Psoas muscle (tissue), 8 donors: ENCODE results near the gene SULT6B1. TPM values are rescaled to one million over a fixed set of nuclear protein-coding genes. Genes with fewer than 3 reads are reported as not detected.
A peak's percentile ranks its signal among the peaks of the same experiment; 100 is the strongest.
"Not testable (repeated sequence)": the region's sequence is repeated elsewhere in the genome, so short reads cannot be mapped to it uniquely, and the experiment has no call there.

Source experiments
- ATAC-seq, 4 donors: fragments of 200-7000 bp; cut with Tn5 transposase; one replicate each; pipeline ENCODE4 v1.9.1; 2020; ENCODE audit warnings: moderate library complexity in 3 of 4, mild to moderate bottlenecking in 2 of 4
- DNase-seq, 2 donors: peaks; one replicate each; pipeline ENCODE4 v3.0.0-alpha.2; 2020
- H3K27ac ChIP-seq: fragments of 200-600 bp; one replicate; pipeline ENCODE4 v1.8.0; 2022
- H3K27me3 ChIP-seq, 3 donors: fragments of 200-600 bp in 1 of 3; one replicate each; pipeline versions ENCODE4 v1.6.1 to v1.8.0; 2013 to 2022; ENCODE audit warnings: low read length in 2 of 3, mild to moderate bottlenecking in 2 of 3, moderate library complexity in 1 of 3; ENCODE audit not compliant: insufficient read depth in 3 of 3
- H3K36me3 ChIP-seq, 2 donors: fragments of 200-600 bp in 1 of 2; one replicate each; pipeline versions ENCODE4 v1.6.1 to v1.8.0; 2013 to 2022; ENCODE audit warnings: low read depth in 1 of 2, mild to moderate bottlenecking in 1 of 2, moderate library complexity in 1 of 2; ENCODE audit not compliant: insufficient read depth in 1 of 2
- H3K4me1 ChIP-seq: fragments of 200-600 bp; one replicate; pipeline ENCODE4 v1.8.0; 2022
- H3K4me3 ChIP-seq: fragments of 200-600 bp; one replicate; pipeline ENCODE4 v1.8.0; 2022; ENCODE audit warnings: mild to moderate bottlenecking
- H3K9me3 ChIP-seq: fragments of 200-600 bp; one replicate; pipeline ENCODE4 v1.8.0; 2022
- WGBS, 3 donors: extraction: QIAGEN DNeasy Blood & Tissue Kit; methylation state at CpG; one replicate each; pipeline versions ENCODE4 v1.1.6 to v1.1.7; 2013; 5-methylcytosine and 5-hydroxymethylcytosine counted together
- intact Hi-C, 2 donors: fragments of 100-400 bp; cut with DNase I; formaldehyde crosslinking; loops; one replicate each; pipeline versions ENCODE4 v1.11.0 to v1.14.2; 2022
- polyA plus RNA-seq, 3 donors: library from polyadenylated mRNA; stranded (reverse); fragments of 200-250 nt; gene quantifications; one replicate each; pipeline ENCODE4 v1.2.3, GENCODE V29; 2013
- total RNA-seq, 4 donors: library from RNA; stranded (reverse); fragmentation: NEBNext Ultra II Directional in 2 of 4; extraction: Animal tissue kit (Norgen Biotek cat#: 25700) in 2 of 4; gene quantifications; one replicate each; pipeline versions ENCODE4 v1.2.1 to v1.2.4, GENCODE V29; 2021 to 2023
- TF ChIP-seq, protein P1 (sequence below): fragments of 200-600 bp; IDR thresholded peaks from one replicate; pipeline ENCODE4 v1.8.0; 2022; ENCODE audit warnings: antibody characterized with exemption
- donor health status: healthy with polysubstance abuse.
- donor health status: DM: no; HTN: no; CAD: no; lungs with moderate emphysema.
- donor health status: Bipolar disorder and iron deficiency.
- donor health status: healthy.
- donor health status: DM: yes; HTN: yes; CAD: no.
- donor health status: DM: no; HTN: no; CAD: no.
- donor health status: DM: no; HTN: no; CAD: no.
- donor health status: DM: yes; HTN: yes; CAD: no.

Gene SULT6B1
- total and polyA plus RNA-seq, 7 donors = not detected

GRCh38 chr2:37198681-37199065 lies 10.2 kb upstream of the SULT6B1 start:
- 90 to 91% (median 90%) methylated on average over 8 of the region's 8 CpGs for WGBS, 3 donors
- peaks cover 10% of the 10 kb centered on the region for H3K4me1 ChIP-seq
- peaks cover 5 to 42% of the 10 kb centered on the region in 2 donors for H3K36me3 ChIP-seq
- ATAC-seq (no peak), DNase-seq (no peak)
- no peaks in the 10 kb centered on the region for H3K27me3 ChIP-seq
- intact Hi-C loops = no loop called here
- H3K27ac ChIP-seq = no peak overlapping the region
- H3K4me3 ChIP-seq = no peak overlapping the region
- no peaks in the 10 kb centered on the region for H3K9me3 ChIP-seq
- TF ChIP-seq, protein P1, sequence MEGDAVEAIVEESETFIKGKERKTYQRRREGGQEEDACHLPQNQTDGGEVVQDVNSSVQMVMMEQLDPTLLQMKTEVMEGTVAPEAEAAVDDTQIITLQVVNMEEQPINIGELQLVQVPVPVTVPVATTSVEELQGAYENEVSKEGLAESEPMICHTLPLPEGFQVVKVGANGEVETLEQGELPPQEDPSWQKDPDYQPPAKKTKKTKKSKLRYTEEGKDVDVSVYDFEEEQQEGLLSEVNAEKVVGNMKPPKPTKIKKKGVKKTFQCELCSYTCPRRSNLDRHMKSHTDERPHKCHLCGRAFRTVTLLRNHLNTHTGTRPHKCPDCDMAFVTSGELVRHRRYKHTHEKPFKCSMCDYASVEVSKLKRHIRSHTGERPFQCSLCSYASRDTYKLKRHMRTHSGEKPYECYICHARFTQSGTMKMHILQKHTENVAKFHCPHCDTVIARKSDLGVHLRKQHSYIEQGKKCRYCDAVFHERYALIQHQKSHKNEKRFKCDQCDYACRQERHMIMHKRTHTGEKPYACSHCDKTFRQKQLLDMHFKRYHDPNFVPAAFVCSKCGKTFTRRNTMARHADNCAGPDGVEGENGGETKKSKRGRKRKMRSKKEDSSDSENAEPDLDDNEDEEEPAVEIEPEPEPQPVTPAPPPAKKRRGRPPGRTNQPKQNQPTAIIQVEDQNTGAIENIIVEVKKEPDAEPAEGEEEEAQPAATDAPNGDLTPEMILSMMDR = no peak

DNA sequence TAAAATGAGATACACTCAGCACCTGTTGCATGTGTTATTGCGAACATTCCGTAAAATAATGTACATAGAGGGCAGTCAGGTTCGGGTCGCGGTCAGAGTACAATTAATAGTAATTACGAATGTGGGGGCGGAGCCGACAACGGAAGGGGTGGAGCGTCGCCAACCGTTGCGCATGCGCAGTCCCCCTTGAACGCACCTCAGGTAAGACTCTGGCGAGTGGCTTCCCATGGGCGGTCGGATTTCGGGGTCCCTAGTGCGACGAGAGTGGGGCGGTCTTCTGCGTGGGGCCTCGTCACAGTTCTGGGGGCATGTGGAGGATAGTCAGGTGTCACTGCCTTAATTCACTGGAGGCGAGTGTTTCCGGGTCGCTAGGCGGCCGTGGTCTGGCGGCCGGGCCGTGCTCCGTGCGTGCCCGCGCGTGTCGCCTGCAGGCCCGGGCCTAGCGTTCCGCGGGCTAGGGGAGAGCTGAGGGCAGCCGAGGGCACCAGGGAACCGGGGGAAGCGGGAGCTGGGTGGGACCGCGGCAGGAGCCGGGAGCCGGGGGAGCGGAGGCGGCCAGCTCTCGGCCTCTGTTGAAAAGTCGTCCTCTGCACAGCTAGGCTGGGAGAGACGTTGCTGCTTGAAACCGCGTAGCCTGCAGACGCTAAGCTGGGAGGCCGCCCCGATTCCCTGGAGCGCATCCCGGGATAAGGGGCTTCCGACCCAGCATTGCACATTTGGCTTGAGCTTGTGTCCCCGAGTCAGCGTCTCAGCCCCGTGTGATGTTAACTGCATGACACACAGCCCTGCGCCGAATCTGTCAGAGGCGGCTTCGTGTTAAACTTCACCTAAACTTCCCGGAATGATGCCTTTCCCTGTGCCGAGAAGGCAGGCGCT lies 8.1 kb upstream of the SULT6B1 start, which contains the start of gene CEBPZOS:
Gene CEBPZOS, plus strand, starts transcription at position 177 of the 876 bp plus-strand sequence. CDS start 3,209 bp downstream, outside the sequence.
- DNase-seq (peak; percentile 81 to 92), ATAC-seq (peak; percentile 92 to 95 (median 92))
- peak within 1 kb of the TSS; percentile 99 for H3K4me3 ChIP-seq
- H3K4me1 ChIP-seq = peaks cover 10% of the 10 kb centered on the region
- WGBS, 3 donors = 0 to 1% (median 0%) methylated on average over 57 to 72 of the region's 72 CpGs
- H3K36me3 ChIP-seq = peaks cover 5 to 21% of the 10 kb centered on the region in 2 donors
- H3K27ac ChIP-seq = peak within 1 kb of the TSS; percentile 92
- TF ChIP-seq, protein P1 = no peak
- H3K27me3 ChIP-seq = no peaks in the 10 kb centered on the region
- intact Hi-C loops = no loop called here
- H3K9me3 ChIP-seq = no peaks in the 10 kb centered on the region

- H3K27ac ChIP-seq = peak overlapping the region; percentile 92
- H3K4me1 ChIP-seq = peaks cover 10% of the 10 kb centered on the region
- H3K27me3 ChIP-seq, ATAC-seq, DNase-seq, H3K9me3 ChIP-seq, intact Hi-C loops: not testable (repeated sequence)
- H3K4me3 ChIP-seq = peak overlapping the region; percentile 99
- 80 to 83% (median 81%) methylated on average over 20 of the region's 20 CpGs for WGBS, 3 donors
- H3K36me3 ChIP-seq = peaks cover 5 to 14% of the 10 kb centered on the region in 2 donors
Measured at GRCh38 chr2:37195862-37196319, 7.4 kb upstream of the SULT6B1 start.

- H3K27me3 ChIP-seq = no peaks in the 10 kb centered on the region
- ATAC-seq = no peak
- WGBS, 3 donors = 88 to 89% (median 89%) methylated on average over 1 of the region's 1 CpG
Measured at GRCh38 chr2:37192551-37192950, 4.1 kb upstream of the SULT6B1 start.

DNA sequence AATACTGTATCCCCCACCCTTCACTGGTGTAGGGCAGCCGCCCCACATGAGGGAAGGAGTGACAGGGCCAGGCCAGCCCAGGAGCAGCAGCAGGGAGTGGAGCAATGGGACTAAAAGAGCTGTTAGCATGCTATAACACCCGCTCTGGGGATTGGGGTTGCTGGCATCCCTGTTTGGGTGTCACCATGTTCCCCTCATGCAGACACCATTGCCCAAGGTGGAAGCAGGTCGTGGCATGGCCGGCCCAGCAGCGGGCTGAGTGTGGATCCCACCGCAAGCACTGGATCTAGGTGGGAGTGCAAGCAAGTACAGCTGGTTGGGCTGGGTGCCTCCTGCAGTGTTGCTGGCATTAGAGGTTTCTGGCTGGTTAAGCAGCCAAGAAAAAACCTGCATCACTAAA lies 3.3 kb upstream of the SULT6B1 start:
- ATAC-seq (no peak), DNase-seq (no peak)
- no peaks in the 10 kb centered on the region for H3K4me1 ChIP-seq
- H3K9me3 ChIP-seq = no peaks in the 10 kb centered on the region
- no peak overlapping the region for H3K27ac ChIP-seq
- intact Hi-C loops = no loop called here
- H3K4me3 ChIP-seq = no peak overlapping the region
- H3K27me3 ChIP-seq = no peaks in the 10 kb centered on the region
- H3K36me3 ChIP-seq = no peaks in the 10 kb centered on the region
- TF ChIP-seq, protein P1 = no peak
- 80 to 86% (median 84%) methylated on average over 6 of the region's 6 CpGs for WGBS, 3 donors

More at GRCh38 chr2:37192551-37192950, 4.1 kb upstream of the SULT6B1 start:
- Histone ChIP-seq H3K36me3 (no peaks in the 10 kb centered on the region), H3K27ac (no peak overlapping the region), H3K4me1 (peaks cover 6% of the 10 kb centered on the region), H3K9me3 (no peaks in the 10 kb centered on the region), H3K4me3 (no peak overlapping the region)
- no peak for DNase-seq
- intact Hi-C loops = no loop called here
- TF ChIP-seq, protein P1 = no peak
